HL-60 (cell line): Measurements from ENCODE around the gene MESD.

ENCODE experiments used
- DNase-seq, 2 experiments: peaks; one replicate each; pipeline ENCODE4 v3.0.0-alpha.2; 2010 to 2020; ENCODE audit warnings: low read depth in 1 of 2, low spot score in 1 of 2
- H3K27ac ChIP-seq: fragments of 250-450 bp; sonication (Bioruptor Pico); replicated peaks from 2 replicates; pipeline ENCODE4 v1.5.1; 2020; ENCODE audit warnings: mild to moderate bottlenecking, moderate library complexity
- H3K27me3 ChIP-seq: fragments of 250-450 bp; sonication (Bioruptor Pico); 2 replicates; pipeline ENCODE4 v1.5.1; 2021; ENCODE audit warnings: mild to moderate bottlenecking, moderate library complexity; ENCODE audit not compliant: insufficient read depth, poor library complexity, severe bottlenecking
- H3K4me3 ChIP-seq: replicated peaks from 2 replicates; pipeline ENCODE4 v1.5.1; 2011; ENCODE audit warnings: mild to moderate bottlenecking, control low read depth, low read length; ENCODE audit not compliant: insufficient read depth
- GABPA ChIP-seq: IDR thresholded peaks from 2 replicates; pipeline ENCODE4 v1.6.1; 2012; ENCODE audit warnings: low read depth
- POLR2AphosphoS5 ChIP-seq: IDR thresholded peaks from 2 replicates; pipeline ENCODE4 v1.6.1; 2012; ENCODE audit warnings: low read depth
- SPI1 ChIP-seq: IDR thresholded peaks from 2 replicates; pipeline ENCODE4 v1.6.1; 2012; ENCODE audit warnings: low read depth, mild to moderate bottlenecking, borderline replicate concordance
- TF ChIP-seq, protein P1 (sequence below): IDR thresholded peaks from one replicate; pipeline ENCODE4 v1.5.1; 2011; ENCODE audit warnings: low read length, control low read depth, inconsistent platforms; ENCODE audit not compliant: insufficient read depth
- TF ChIP-seq, protein P2 (sequence below): IDR thresholded peaks from 2 replicates; pipeline ENCODE4 v1.6.1; 2012; ENCODE audit warnings: low read depth; ENCODE audit not compliant: insufficient replicate concordance

The MESD gene

DNA sequence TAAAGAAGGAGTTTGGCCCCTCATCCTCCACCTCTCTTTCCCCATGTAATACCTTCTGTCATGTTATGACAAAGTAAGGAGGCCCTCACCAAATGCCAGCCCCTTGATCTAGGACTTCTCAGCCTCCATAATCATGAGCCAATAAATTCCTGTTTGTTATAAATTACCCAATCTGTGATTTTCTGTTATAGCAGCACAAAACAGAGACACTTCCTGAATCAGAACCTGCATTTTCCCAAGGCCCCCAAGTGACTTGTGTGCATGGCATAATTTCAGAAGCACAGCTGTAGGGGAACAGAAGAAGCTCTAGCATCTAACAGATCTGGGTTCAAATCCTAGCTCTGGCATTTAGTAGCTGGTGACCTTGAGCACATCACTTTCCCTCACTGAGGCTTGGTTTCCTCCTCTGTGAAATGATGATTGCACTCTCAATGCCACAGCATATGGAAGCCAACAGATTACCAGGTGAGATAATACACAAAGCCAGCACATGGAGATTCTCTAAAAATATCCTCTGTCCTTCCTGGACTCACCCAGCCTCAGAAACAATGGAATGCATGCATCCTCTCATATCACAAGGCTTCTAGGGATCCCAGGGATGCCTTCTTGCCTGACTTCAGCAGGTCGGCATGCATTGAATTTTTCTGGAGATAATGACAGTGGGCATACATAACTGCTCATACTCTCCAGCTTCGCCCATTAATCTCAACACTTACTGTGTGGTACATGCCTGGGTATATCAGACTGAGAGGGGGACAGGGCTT is 37.4 kb upstream of the MESD start:
- H3K27me3 ChIP-seq = no peaks in the 10 kb centered on the region
- no peak overlapping the region for H3K27ac ChIP-seq
- TF ChIP-seq, protein P1, sequence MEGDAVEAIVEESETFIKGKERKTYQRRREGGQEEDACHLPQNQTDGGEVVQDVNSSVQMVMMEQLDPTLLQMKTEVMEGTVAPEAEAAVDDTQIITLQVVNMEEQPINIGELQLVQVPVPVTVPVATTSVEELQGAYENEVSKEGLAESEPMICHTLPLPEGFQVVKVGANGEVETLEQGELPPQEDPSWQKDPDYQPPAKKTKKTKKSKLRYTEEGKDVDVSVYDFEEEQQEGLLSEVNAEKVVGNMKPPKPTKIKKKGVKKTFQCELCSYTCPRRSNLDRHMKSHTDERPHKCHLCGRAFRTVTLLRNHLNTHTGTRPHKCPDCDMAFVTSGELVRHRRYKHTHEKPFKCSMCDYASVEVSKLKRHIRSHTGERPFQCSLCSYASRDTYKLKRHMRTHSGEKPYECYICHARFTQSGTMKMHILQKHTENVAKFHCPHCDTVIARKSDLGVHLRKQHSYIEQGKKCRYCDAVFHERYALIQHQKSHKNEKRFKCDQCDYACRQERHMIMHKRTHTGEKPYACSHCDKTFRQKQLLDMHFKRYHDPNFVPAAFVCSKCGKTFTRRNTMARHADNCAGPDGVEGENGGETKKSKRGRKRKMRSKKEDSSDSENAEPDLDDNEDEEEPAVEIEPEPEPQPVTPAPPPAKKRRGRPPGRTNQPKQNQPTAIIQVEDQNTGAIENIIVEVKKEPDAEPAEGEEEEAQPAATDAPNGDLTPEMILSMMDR = no peak
- no peak for TF ChIP-seq SPI1
- TF ChIP-seq, protein P2, sequence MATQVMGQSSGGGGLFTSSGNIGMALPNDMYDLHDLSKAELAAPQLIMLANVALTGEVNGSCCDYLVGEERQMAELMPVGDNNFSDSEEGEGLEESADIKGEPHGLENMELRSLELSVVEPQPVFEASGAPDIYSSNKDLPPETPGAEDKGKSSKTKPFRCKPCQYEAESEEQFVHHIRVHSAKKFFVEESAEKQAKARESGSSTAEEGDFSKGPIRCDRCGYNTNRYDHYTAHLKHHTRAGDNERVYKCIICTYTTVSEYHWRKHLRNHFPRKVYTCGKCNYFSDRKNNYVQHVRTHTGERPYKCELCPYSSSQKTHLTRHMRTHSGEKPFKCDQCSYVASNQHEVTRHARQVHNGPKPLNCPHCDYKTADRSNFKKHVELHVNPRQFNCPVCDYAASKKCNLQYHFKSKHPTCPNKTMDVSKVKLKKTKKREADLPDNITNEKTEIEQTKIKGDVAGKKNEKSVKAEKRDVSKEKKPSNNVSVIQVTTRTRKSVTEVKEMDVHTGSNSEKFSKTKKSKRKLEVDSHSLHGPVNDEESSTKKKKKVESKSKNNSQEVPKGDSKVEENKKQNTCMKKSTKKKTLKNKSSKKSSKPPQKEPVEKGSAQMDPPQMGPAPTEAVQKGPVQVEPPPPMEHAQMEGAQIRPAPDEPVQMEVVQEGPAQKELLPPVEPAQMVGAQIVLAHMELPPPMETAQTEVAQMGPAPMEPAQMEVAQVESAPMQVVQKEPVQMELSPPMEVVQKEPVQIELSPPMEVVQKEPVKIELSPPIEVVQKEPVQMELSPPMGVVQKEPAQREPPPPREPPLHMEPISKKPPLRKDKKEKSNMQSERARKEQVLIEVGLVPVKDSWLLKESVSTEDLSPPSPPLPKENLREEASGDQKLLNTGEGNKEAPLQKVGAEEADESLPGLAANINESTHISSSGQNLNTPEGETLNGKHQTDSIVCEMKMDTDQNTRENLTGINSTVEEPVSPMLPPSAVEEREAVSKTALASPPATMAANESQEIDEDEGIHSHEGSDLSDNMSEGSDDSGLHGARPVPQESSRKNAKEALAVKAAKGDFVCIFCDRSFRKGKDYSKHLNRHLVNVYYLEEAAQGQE = no peak
- no peak for TF ChIP-seq POLR2AphosphoS5
- no peak for TF ChIP-seq GABPA
- no peak overlapping the region for H3K4me3 ChIP-seq
- no peak for DNase-seq

DNA sequence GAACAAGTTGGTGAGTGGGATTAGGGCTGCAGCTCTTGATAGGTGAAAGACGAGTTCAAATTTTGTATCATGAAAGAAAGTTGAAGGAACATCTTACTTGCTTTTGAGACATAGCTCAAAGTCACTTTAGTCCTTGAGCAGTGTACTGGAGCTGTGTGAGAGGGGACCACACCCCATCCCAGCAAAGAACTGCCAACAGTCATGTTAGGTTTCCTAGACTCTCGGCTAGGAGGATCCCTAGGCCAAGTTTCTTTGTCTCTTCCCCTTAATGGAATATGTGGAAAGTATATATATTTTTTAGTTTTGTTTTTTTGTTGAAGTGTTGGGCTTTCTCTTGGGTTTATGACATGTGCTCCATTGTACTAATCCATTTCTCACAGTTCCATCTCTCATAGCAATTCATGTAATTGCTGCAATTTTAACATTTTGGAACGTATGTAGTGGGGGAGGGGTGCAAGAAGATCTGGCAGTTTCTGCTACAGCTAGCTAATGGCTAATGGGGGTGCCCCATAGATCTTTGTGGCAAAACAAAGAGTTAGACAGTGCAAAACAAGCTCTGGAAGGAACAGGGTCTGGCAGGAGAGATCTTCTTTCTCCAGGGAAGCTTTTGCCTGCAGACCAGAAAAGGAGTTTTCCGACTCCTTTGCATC is 36.2 kb upstream of the MESD start:
- Histone ChIP-seq H3K27me3 (no peaks in the 10 kb centered on the region), H3K4me3 (no peak overlapping the region), H3K27ac (no peak overlapping the region)
- TF ChIP-seq SPI1 (no peak), POLR2AphosphoS5 (no peak), GABPA (no peak)
- TF ChIP-seq, protein P1 = no peak
- TF ChIP-seq, protein P2 = no peak
- DNase-seq = no peak

DNA sequence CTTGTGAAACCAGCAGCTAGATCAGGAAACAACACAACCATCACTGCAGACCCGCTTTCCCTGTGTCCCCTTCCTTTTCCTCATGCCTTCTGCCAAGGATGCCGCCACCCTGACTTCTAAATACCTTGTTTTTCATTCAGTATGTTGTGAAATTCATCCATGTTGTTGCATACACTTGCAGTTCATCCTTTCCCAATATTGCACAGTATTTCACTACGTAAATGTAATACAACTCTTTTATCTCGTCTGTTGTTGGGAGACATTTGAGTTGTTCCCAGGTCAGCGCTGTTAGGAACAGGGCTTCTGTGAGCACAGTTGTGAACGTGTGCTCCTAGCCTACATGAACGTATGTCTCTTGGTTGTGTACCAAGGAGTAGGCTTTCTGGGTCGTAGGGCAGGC is 35.3 kb upstream of the MESD start:
- TF ChIP-seq SPI1 (no peak), GABPA (no peak), POLR2AphosphoS5 (no peak)
- TF ChIP-seq, protein P2 = no peak
- TF ChIP-seq, protein P1 = no peak
- Histone ChIP-seq H3K27ac (no peak overlapping the region; the same call in 1 of the 2 replicates), H3K4me3 (no peak overlapping the region), H3K27me3 (no peaks in the 10 kb centered on the region)
- DNase-seq = peak; percentile 2 to 43
